T-helper 9 cell (primary cell): ENCODE measurements around the gene NR1H4.
"Not testable (repeated sequence)": the region's sequence is repeated elsewhere in the genome, so short reads cannot be mapped to it uniquely, and the experiment has no call there.

Experiments
- DNase-seq: peaks from one replicate; pipeline ENCODE4 v3.0.0-alpha.2; 2020
- total RNA-seq, 2 donors: gene quantifications; one replicate each; lab custom pipeline; 2026; lab: John Stamatoyannopoulos, UW

The NR1H4 gene
- total RNA-seq, result 0 reads per million in 2 donors

DNA sequence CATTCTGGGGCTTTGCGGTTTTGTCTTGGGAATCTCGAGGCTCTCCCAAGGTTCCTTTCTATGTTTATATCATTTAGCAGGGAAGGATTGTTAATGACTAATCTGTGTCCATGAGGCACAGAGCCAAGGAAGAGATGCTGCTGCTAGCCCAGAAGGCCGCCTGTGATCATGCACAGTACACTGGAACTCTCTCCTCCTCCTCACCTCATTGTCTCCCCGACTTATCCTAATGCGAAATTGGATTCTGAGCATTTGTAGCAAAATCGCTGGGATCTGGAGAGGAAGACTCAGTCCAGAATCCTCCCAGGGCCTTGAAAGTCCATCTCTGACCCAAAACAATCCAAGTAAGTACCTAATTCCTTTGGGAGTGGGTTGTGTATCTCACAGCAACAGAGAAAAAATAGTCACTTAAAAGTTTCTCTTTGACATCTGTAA, at the start of gene NR1H4:
NR1H4 (plus strand) TSS at position 151 of the 435 bp plus-strand sequence. CDS start 19,458 bp downstream, outside the sequence.
- DNase-seq, result no peak

DNA sequence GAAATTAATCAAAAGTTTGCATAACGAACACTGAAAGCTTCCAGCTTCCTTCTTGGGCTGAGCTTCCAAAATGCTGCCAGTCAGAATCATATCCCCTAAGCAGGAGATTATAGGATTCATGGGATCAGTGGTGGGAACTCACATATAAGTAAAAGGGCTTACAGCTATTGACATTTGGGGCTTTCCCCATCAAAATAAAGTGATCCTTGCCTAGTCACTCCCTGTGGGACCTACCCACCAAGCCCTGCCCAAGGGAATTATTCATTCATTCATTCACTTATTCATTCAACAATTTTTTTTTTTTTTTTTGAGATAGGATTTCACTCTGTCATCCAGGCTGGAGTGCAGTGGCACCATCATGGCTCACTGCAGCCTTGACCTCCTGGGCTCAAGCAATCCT, 47.5 kb upstream of the NR1H4 start:
- DNase-seq, result no peak

DNA sequence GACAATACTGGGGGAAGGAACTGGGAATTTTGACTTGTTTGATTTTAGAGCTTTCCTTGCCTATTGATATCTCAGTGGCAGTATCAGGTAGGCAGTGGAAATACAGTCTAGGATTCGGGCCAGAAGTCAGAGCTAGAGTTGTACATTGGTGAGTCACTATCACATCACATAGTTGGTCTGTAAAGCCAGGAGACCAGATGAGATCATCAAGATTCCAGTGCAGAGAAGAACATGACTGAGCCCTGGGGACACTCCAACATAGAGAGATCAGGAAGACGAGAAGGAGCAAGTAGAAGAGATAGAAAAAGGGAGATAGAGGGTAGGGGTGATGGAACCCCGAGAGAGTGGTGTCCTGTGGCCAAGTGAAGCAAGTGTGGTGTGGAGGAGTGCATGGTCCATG, 46.6 kb upstream of the NR1H4 start:
- DNase-seq, result no peak

DNA sequence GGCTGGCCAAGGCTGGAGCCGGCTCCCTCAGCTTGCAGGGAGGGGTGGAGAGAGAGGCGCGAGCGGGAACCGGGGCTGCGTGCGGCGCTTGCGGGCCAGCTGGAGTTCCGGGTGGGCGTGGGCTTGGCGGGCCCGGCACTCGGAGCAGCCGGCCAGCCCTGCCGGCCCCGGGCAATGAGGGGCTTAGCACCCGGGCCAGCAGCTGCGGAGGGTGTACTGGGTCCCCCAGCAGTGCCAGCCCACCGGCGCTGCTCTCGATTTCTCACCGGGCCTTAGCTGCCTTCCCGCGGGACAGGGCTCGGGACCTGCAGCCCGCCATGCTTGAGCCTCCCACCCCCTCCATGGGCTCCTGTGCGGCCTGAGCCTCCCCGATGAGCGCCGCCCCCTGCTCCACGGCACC, 43.4 kb upstream of the NR1H4 start:
- DNase-seq, result not testable (repeated sequence)

DNA sequence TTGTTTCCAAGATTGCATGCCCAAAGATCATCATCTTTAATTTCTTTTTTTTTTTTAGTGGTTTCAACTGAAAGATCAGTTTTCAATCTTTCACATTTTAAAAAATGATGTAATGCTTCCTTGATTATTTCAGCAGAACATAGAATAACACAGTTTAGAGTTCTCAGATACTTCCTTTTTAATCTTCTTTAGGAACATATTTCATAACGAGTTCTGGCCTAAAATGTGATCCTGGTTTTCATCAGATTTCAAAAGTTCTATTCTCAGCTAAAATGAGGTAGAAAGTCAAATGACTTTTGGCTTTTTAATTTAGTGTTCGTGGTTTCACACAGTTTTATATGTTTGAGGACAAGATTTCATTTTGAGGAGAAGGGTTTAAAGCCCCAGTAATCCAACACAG, 40.0 kb upstream of the NR1H4 start:
- no peak for DNase-seq

DNA sequence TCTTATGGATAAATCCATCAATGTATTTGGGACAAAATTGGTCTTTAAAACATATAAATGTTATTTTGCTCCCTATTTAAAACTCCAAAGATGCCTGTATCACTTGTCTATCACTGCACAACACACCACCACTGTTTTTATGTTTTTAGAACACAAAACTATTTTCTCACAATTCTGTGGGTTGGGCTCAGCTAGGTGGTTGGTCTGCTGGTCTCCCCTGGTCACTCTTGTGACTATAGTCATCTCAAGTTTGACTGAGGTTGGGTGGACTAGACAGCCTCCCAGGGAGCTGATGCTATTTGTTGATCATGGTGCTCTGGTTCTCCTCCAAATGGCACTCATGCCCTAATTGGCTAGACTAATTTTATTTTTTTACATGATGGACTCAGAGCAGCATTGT, 39.5 kb upstream of the NR1H4 start:
- no peak for DNase-seq

DNA sequence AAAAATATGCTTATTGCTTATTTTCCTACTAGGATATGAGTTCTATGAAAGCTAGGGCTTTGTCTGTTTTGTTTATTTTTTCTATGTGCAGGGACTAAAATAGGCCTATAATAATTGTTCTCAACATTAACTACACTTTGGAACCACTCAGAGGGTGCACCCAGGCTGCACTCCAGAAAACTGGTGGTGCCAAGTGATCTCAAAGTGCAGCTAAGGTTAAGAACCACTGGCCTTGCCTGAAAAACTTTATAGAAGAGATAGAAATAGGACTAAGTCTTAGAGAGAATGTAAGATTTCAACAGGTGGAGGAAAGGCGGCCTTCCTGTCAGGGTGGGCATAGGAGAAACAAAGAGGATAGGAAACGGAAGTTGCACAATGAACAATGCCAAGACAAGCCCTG, 37.7 kb upstream of the NR1H4 start:
- no peak for DNase-seq

DNA sequence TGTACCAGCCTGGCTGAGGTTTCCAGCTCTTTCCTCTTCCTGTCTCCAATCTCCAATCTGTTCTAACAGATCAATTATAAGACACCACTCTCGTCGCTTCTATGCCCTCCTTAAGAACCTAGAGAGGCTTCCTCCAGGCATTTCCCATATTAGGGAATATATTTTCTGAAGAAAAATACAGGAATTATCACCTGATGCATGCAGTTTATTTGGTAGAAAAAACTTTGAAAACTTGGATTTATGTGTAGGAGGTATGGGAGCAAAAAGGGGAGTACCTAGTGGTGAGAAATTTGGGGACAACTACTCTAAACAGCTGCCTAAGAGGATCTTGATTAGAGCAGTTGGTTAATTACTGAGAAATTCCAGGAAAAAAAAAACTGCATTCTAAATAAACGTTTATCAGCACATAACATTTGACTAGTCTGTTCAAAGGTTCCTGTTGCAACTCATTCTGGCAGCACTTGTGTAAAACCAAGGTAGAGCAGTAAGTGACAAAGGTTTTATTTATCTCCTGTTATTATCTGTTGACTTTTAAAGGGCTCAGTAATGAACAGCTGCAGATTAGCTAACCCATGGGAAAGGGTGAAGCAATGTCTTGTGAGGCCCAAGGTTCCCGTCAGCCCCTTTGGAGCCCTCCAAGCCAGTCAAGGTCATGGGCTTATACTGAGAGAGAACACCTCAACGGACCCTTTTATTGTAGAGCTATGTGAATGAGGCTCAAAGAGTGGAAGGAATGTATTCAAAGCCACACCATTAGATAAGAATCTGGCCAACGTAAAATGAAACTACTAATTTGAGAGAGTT, 36.4 kb upstream of the NR1H4 start:
- DNase-seq, result no peak

DNA sequence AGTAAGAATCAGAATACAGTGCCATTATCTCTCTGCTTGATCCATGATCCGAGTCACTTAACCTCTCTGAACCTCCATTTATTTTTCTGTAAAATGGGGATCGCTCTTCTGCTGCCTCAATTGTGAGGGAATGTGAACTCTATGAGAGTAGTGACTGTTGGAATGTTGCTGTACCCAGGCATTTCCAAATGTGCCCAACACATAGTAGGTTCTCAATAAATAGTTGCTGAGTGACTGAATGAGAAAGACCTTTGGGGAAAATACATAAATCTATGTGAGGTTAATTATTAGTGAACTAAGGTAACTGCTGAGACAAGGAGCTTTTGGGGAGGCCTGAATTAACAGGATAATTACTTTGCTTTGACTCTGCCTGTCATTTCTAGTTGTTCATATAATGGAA, 33.9 kb upstream of the NR1H4 start:
- no peak for DNase-seq

DNA sequence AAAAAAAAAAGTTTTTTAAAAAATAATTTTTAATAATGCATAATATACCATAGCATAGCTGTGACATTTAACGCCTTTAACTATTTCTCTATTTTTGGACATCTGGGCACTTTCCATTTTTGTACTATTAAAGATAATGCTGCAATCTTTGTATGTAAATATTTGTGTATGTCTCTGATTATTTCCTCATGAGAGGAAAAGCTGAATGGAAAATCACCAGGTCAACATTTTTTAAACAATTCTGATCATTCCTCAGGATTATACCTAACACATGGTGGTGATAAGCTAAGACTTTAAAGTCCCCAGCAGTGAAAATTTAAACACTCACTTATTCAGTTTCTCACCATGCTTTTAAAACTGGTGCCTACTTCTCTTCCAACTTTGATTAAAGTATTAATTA, 31.3 kb upstream of the NR1H4 start:
- no peak for DNase-seq

DNA sequence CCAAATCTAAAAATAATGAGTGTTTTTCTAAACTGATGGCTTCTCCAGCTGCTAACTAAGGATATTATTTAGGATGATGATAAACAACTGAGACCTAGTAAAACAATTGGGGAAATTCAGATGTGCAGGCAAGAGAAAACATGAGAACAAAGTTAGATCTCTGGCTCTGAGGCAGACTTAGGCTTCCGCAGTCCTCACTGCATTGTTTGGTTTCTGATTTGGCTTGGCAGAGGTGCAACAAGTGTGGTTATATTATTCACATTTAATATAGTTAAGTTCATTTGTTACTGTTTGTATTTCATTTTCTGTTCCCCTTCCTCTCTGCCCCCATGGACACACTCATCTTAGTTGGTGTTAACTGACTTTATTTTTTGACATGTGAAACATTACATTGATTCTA, 30.2 kb upstream of the NR1H4 start:
- no peak for DNase-seq

DNA sequence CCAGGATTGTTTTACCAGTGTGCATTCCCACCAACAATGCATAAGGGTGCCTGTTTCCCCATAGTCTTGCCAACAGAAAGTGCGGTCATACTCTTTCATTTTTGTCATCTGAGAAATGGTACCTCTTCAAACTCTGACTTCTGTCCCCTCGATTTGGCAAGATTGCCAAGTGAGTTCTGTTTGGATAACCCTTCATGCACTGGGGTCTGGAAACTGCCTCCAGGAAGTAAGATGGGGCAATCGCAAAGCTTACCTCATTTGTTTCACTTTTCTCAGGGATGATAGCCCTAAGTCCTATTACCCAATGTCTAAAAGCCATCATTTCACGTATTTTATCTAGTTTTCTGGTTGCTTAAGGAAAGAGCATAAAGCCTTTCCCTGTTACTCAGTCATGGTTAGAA, 28.6 kb upstream of the NR1H4 start:
- no peak for DNase-seq

DNA sequence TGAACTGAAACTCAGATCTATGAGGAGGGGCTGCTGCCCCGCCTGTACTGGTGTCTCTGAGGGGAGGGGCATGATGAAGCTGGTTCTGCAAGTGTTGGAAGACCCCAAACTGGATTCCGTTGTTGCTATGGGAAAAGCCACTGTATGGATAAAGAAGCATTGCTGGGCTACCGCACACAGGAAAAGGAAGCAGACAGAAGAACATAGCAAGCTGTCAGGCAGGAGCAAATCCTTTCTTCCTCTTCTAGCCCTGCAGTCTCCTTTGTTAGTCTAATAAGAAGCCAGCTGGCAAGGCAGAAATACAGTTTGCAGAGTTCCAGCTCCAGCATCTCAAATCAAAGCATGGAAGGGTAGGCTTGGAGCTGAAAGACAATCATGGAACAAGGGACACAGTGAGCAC, 26.3 kb upstream of the NR1H4 start:
- no peak for DNase-seq

DNA sequence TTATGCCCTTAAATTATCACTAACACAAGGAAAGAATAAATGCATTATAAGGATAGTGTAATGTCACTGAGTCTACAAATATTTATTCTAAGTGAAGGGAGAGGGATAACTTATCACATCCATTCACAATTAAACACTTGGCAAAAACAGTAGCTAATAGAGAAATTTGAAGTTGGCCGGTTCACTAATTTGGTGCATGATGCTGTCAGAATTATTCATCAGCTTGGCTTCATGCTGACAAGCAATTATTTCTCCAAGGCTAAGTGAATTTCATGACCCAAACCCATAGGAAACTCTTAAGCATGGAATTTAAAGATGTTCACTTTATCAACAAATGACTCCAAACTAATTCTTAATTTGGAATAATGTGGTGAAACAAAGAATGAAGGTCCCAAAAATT, 25.0 kb upstream of the NR1H4 start:
- DNase-seq, result no peak

DNA sequence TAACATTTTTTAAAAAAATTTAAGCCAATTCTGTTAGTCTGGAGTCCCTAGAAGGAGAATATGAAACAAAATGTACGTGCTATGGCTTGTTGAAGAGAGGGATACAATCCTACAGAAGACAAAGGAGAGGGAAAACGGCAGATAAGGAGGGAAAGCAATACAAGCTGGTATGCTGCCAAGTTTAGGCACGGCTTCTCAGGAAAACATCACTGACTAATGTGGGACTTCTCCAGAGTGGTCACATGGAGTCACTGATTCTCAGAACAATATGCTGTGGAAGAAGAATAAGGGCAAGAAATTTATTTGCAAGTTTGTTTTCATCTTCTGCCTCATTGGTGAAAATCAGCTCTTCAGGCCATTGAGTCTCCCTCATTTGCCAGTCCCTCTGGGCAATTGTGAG, 22.9 kb upstream of the NR1H4 start:
- no peak for DNase-seq

DNA sequence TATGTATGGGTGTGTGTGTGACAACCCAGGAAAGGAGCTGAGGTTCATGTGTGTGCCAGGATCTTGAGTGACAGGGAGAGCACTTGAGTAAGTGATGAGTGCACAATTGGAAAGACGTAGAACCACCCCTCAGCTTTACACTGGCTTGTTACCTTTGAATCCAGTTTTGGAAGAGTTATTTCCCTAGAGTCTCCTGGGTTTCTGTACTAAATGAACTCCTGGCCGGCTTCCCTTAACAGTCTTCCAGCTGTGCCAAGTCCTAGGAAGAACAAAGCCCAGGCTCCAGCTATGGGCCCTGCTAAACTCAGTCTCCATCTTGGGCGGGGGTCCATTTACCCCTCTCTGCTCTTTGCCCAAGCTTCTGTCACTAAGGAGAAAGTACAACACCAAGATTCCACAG, 19.7 kb upstream of the NR1H4 start:
- no peak for DNase-seq

DNA sequence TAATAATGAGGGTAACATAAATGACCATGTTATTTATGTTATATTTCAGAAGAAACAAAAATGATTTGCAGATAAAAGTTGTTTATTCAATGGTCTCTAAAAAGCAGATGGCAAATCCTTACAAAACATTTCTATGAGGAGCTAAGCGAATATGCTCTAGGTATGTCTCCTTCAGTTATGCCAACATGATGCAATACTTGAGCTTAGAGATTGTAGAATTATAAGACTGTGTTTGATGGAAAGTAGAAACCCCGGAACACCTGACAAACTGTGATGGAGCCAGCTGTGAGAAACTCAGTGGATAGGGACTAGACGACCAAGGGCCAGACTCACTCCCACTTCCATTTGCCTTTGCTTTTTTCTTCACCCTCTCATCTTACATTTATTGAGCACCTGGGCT, 17.8 kb upstream of the NR1H4 start:
- no peak for DNase-seq

DNA sequence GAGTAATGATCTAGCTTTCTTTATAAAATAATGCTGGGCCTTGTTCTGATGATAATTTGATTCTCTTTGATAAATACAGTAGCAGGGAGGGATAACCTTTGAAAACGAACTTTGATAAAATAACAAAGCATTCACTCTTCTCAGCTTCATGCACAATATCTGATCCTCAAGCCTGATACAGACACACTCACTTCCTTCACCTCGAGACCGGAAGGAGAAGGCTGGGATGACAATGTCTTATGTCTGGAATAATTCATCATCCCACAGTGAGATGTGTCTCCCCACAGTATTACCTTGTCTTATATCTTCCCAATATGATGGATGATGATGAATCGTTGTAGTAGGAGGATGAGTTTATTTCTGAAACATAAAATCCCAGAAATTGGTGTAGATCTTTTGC, 15.5 kb upstream of the NR1H4 start:
- no peak for DNase-seq

DNA sequence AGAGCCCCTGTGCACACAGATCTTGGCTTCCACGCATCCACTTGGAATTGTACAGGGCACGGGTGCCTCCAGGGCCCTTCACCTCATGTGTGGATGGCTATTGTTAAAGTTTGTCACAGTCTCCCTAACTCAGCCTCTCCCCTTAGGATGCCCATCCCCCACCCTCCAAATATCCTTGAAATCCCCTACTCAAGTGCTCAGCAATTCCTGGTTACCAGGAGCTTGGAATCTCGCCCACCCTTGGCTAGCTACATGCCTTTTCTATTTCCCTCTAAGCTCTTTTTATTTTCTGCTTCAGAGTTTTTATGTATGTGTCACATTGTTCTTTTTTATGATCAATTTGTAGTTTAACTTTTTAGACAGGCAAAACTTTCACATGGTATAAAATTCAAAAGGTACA, 13.0 kb upstream of the NR1H4 start:
- DNase-seq, result no peak

DNA sequence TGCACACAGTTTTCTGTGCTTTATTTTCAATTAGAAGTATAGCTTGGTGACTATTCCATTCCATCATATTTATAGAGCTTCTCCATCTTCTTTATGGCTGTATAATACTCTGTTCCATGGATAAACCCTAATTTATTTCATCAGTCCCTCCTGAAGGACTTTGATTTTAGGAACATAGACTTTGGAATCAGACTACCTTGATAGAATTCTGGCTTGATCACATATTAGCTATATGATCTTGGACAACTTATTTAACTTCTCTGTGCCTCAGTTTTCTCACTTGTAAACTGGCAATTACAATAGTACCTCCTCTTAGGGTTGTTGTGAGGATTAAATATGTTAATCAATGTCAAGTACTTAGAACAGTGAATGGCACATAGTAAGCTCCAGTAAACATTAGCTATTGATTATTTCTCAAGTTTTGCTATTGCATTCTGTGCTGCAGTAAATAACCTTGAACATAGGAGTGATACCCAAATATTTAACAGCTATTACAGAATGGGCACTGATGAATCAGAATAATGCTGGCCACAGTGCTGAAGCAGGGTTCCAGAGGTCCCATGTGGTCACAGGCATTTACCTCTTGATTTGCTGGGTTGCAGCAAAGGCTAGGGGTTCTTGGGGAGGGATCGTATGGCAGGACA, 12.2 kb upstream of the NR1H4 start:
- no peak for DNase-seq

DNA sequence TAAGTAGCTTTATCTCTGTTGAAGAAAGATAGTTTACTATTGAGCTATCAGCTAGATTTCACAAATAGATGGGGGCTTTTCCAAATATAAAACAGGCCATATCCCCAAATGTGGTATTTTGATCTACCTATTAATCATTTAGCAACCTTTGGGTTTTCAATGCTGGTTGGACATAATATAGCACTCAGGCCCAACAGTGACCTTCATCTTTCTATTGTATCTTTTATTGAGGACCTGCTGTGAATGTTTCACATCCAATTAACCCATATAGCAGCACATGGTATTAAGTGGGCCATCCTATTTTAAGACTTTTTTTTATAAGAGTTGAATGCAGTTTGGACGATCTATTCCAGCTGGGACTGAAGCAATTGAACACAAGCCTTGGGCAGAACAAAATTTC, 10.0 kb upstream of the NR1H4 start:
- DNase-seq, result no peak

DNA sequence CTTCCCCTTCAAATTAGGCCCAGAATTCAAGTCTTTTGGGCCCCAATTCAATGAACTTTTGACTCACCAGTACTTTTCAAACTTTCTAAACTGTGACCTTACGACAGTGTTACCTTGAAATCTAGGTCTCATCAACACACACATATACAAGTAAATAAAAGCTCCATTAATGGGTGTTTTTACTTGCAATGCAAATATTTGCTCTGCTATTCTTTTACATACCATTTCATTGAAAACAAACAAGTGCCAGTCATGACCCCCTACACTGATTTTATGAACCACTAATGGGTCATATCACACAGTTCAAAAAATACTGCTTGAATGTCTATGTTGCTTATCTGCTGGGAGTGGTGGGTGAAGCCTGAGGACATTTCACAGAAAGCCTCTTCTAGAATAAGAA, 9.1 kb upstream of the NR1H4 start:
- DNase-seq, result no peak

DNA sequence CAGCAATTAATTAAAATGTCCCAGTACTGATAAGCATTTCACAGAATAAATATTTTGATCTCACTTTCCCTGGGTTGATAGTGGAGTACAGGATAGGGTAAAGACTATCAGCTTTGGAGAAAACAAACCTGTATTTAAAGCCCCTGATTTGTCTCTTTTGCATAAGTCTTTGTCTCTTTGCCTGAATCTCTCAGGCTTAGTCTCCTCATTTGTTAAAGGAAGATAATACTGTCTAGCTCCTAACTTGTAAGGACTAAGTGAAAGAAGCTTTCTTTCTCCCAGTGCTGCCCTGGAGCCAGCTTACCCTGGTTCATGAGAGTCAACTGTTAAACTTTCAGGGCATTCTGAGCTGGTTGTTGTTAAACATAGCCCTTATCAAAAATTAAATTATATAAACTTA, 5.5 kb upstream of the NR1H4 start:
- no peak for DNase-seq

DNA sequence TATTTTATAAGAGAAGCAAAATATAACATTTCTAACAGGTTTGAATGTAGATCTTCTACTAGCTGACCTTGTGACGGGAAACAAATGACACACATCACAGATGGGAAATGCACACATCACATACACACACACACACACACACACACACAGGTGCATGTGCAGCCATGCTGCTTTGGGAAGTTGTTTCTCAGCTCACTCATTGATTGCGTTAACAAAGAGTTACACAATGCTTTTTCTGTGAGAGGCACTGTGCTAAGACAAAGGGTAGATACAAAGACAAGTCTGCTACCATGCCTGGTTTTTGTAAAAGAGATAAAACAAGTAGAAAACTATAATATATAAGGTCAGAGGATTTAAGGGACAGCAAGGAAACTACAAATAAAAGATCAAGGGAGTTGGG, 1.3 kb upstream of the NR1H4 start:
- no peak for DNase-seq
